Medulla oblongata (tissue), 1 donor: ENCODE measurements around the gene KCNK1.

ENCODE experiments used
- DNase-seq: peaks from one replicate; pipeline ENCODE4 v3.0.0-alpha.2; 2015; ENCODE audit errors: extremely low spot score

Gene KCNK1

GRCh38 chr1:233636503-233636877 is 22.6 kb downstream of the KCNK1 start:
- no peak for DNase-seq

- DNase-seq: no peak
Measured at GRCh38 chr1:233638513-233638912, 24.6 kb downstream of the KCNK1 start.

- DNase-seq: no peak
Measured at GRCh38 chr1:233639611-233640010, 25.7 kb downstream of the KCNK1 start.

- DNase-seq: no peak
Measured at GRCh38 chr1:233640179-233640578, 26.3 kb downstream of the KCNK1 start.

- DNase-seq: no peak
Measured at GRCh38 chr1:233641029-233641428, 27.1 kb downstream of the KCNK1 start.

GRCh38 chr1:233647073-233647472 is 33.2 kb downstream of the KCNK1 start:
- no peak for DNase-seq

GRCh38 chr1:233647636-233648035 is 33.7 kb downstream of the KCNK1 start:
- no peak for DNase-seq

- no peak for DNase-seq
Measured at GRCh38 chr1:233651061-233651460, 37.2 kb downstream of the KCNK1 start.

GRCh38 chr1:233651563-233652233 is 37.8 kb downstream of the KCNK1 start:
- DNase-seq: no peak

- DNase-seq: no peak
Measured at GRCh38 chr1:233652526-233652925, 38.6 kb downstream of the KCNK1 start.

- DNase-seq: no peak
Measured at GRCh38 chr1:233654658-233655280, 40.9 kb downstream of the KCNK1 start.

- DNase-seq: no peak
Measured at GRCh38 chr1:233655301-233655740, 41.4 kb downstream of the KCNK1 start.

GRCh38 chr1:233656032-233656635 is 42.2 kb downstream of the KCNK1 start:
- DNase-seq: no peak

- DNase-seq: no peak
Measured at GRCh38 chr1:233656687-233657086, 42.8 kb downstream of the KCNK1 start.

- no peak for DNase-seq
Measured at GRCh38 chr1:233657466-233657865, 43.6 kb downstream of the KCNK1 start.

- DNase-seq: no peak
Measured at GRCh38 chr1:233659495-233659894, 45.6 kb downstream of the KCNK1 start.

- no peak for DNase-seq
Measured at GRCh38 chr1:233661376-233662159, 47.7 kb downstream of the KCNK1 start.

GRCh38 chr1:233662575-233663304 is 48.8 kb downstream of the KCNK1 start:
- no peak for DNase-seq

- DNase-seq: no peak
Measured at GRCh38 chr1:233664253-233664652, 50.3 kb downstream of the KCNK1 start.

- no peak for DNase-seq
Measured at GRCh38 chr1:233664804-233665574, 51.1 kb downstream of the KCNK1 start.
